ENCODE measurements around the gene RELN. TPM values are rescaled to one million over a fixed set of nuclear protein-coding genes. Genes with fewer than 3 reads are reported as not detected.

RELN gene
- total RNA-seq, 2 donors from 2014 or later = 2.6 to 3.0 TPM

- TF ChIP-seq POLR2AphosphoS5 (IDR thresholded peaks at IDR 0.05) (no peak), CTCF (IDR thresholded peaks at IDR 0.05) (no peak), POLR2A (IDR thresholded peaks at IDR 0.05) (no peak)
- no peaks in the 10 kb centered on the region for H3K4me1 ChIP-seq (replicated peaks)
- no peak for DNase-seq (ENCODE audit: low spot score)
- H3K4me3 ChIP-seq = no peak overlapping the region
- no peaks in the 10 kb centered on the region for H3K9me3 ChIP-seq
- no peaks in the 10 kb centered on the region for H3K27me3 ChIP-seq (replicated peaks; ENCODE audit: insufficient read depth)
- intact Hi-C loops (cut with DNase I) = no loop called here
- 82% methylated on average over 1 of the region's 1 CpG for WGBS
- H3K27ac ChIP-seq = no peak overlapping the region
- no peaks in the 10 kb centered on the region for H3K36me3 ChIP-seq
Observed at GRCh38 chr7:104033837-104034236, 44.4 kb upstream of the RELN start.

GRCh38 chr7:104032486-104032885 lies 43.0 kb upstream of the RELN start:
- no peak for DNase-seq (ENCODE audit: low spot score)
- no peaks in the 10 kb centered on the region for H3K27me3 ChIP-seq (replicated peaks; ENCODE audit: insufficient read depth)
- no peak overlapping the region for H3K27ac ChIP-seq
- no peaks in the 10 kb centered on the region for H3K4me1 ChIP-seq (replicated peaks)
- no peak overlapping the region for H3K4me3 ChIP-seq
- intact Hi-C loops (cut with DNase I) = no loop called here
- no peaks in the 10 kb centered on the region for H3K9me3 ChIP-seq
- 58% methylated on average over 5 of the region's 5 CpGs for WGBS
- TF ChIP-seq POLR2AphosphoS5 (IDR thresholded peaks at IDR 0.05) (no peak), CTCF (IDR thresholded peaks at IDR 0.05) (no peak), POLR2A (IDR thresholded peaks at IDR 0.05) (no peak)
- H3K36me3 ChIP-seq = no peaks in the 10 kb centered on the region

GRCh38 chr7:104029765-104030164 lies 40.3 kb upstream of the RELN start:
- 54% methylated on average over 2 of the region's 2 CpGs for WGBS
- intact Hi-C loops (cut with DNase I) = no loop called here
- no peaks in the 10 kb centered on the region for H3K9me3 ChIP-seq

GRCh38 chr7:104024632-104025031 lies 35.2 kb upstream of the RELN start:
- no peaks in the 10 kb centered on the region for H3K27me3 ChIP-seq (replicated peaks; ENCODE audit: insufficient read depth)
- no peaks in the 10 kb centered on the region for H3K36me3 ChIP-seq
- no peak overlapping the region for H3K27ac ChIP-seq
- WGBS = 77% methylated on average over 2 of the region's 2 CpGs
- intact Hi-C loops (cut with DNase I) = no loop called here
- H3K4me3 ChIP-seq = no peak overlapping the region
- TF ChIP-seq CTCF (IDR thresholded peaks at IDR 0.05) (no peak), POLR2A (IDR thresholded peaks at IDR 0.05) (no peak), POLR2AphosphoS5 (IDR thresholded peaks at IDR 0.05) (no peak)
- no peaks in the 10 kb centered on the region for H3K9me3 ChIP-seq
- no peak for DNase-seq (ENCODE audit: low spot score)
- no peaks in the 10 kb centered on the region for H3K4me1 ChIP-seq (replicated peaks)

More at GRCh38 chr7:104029765-104030164, 40.3 kb upstream of the RELN start:
- no peak for DNase-seq (ENCODE audit: low spot score)
- Histone ChIP-seq H3K27me3 (replicated peaks; ENCODE audit: insufficient read depth) (no peaks in the 10 kb centered on the region), H3K36me3 (no peaks in the 10 kb centered on the region), H3K27ac (no peak overlapping the region), H3K4me3 (no peak overlapping the region), H3K4me1 (replicated peaks) (no peaks in the 10 kb centered on the region)
- no peak for TF ChIP-seq POLR2AphosphoS5 (IDR thresholded peaks at IDR 0.05)
- TF ChIP-seq CTCF (IDR thresholded peaks at IDR 0.05) = no peak
- no peak for TF ChIP-seq POLR2A (IDR thresholded peaks at IDR 0.05)

- Histone ChIP-seq H3K9me3 (no peaks in the 10 kb centered on the region), H3K36me3 (no peaks in the 10 kb centered on the region), H3K4me3 (no peak overlapping the region), H3K27me3 (replicated peaks; ENCODE audit: insufficient read depth) (no peaks in the 10 kb centered on the region), H3K27ac (no peak overlapping the region), H3K4me1 (replicated peaks) (no peaks in the 10 kb centered on the region)
- intact Hi-C loops (cut with DNase I) = no loop called here
- no peak for DNase-seq (ENCODE audit: low spot score)
- TF ChIP-seq POLR2A (IDR thresholded peaks at IDR 0.05) (no peak), POLR2AphosphoS5 (IDR thresholded peaks at IDR 0.05) (no peak), CTCF (IDR thresholded peaks at IDR 0.05) (no peak)
- whole genome bisulfite sequencing = 93% methylated on average over 3 of the region's 3 CpGs
Observed at GRCh38 chr7:104023100-104023499, 33.6 kb upstream of the RELN start.
